Measurements from ENCODE around the gene CDH4. TPM values are rescaled to one million over a fixed set of nuclear protein-coding genes. Genes with fewer than 3 reads are reported as not detected.

The CDH4 gene
- total and polyA plus RNA-seq, 2 of the 8 experiments (the other 6 are each of a cell fraction or from before 2014, with no cell fraction given): 4.3 to 7.9 TPM

DNA sequence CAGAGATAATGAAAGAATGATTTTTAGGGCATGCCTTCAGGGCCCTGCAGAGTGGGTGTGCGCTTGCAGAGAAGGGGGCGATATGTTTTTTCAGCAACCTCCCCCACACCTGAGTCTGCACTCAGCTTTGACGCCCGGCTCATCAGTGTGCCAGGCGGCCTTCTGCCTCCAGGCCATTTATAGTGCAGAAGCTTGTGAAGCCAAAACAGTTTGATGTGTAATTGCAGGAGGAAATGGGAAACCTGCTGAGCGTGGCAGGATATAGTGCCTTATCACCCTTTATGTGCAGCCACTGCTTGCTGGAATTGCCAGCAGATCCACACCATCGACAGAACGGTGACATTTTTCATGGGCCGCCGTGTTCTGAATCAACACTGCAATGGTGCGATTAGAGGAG is 178.2 kb downstream of the CDH4 start (continued):
- TF ChIP-seq SP2 (IDR thresholded peaks at IDR 0.05; ENCODE audit: low read length) (no peak), YY1 (IDR thresholded peaks at IDR 0.05; ENCODE audit: low read depth, low read length) (no peak), TCF12 (IDR thresholded peaks at IDR 0.05; ENCODE audit: low read depth, low read length) (no peak), SP4 (IDR thresholded peaks at IDR 0.05; ENCODE audit: low read length) (no peak), KDM1A (IDR thresholded peaks at IDR 0.05; ENCODE audit: borderline replicate concordance, low read length) (no peak), SIN3A (conservative IDR thresholded peaks at IDR 0.05 in 1 of 2, IDR thresholded peaks at IDR 0.05 in 1 of 2; ENCODE audit: low read depth in 1 of 2, low read length in 2 of 2) (no peak)

Measured in H1 (cell line).